Measurements from ENCODE around the gene PPP1R9B. TPM values are rescaled to one million over a fixed set of nuclear protein-coding genes. Genes with fewer than 3 reads are reported as not detected.

PPP1R9B gene, protein sequence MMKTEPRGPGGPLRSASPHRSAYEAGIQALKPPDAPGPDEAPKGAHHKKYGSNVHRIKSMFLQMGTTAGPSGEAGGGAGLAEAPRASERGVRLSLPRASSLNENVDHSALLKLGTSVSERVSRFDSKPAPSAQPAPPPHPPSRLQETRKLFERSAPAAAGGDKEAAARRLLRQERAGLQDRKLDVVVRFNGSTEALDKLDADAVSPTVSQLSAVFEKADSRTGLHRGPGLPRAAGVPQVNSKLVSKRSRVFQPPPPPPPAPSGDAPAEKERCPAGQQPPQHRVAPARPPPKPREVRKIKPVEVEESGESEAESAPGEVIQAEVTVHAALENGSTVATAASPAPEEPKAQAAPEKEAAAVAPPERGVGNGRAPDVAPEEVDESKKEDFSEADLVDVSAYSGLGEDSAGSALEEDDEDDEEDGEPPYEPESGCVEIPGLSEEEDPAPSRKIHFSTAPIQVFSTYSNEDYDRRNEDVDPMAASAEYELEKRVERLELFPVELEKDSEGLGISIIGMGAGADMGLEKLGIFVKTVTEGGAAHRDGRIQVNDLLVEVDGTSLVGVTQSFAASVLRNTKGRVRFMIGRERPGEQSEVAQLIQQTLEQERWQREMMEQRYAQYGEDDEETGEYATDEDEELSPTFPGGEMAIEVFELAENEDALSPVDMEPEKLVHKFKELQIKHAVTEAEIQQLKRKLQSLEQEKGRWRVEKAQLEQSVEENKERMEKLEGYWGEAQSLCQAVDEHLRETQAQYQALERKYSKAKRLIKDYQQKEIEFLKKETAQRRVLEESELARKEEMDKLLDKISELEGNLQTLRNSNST
- total RNA-seq, result 10 to 100 TPM in 3 of 4 donors, 1 to 10 TPM in 1; 9.2 to 65.3 (median 20.6) TPM

DNA sequence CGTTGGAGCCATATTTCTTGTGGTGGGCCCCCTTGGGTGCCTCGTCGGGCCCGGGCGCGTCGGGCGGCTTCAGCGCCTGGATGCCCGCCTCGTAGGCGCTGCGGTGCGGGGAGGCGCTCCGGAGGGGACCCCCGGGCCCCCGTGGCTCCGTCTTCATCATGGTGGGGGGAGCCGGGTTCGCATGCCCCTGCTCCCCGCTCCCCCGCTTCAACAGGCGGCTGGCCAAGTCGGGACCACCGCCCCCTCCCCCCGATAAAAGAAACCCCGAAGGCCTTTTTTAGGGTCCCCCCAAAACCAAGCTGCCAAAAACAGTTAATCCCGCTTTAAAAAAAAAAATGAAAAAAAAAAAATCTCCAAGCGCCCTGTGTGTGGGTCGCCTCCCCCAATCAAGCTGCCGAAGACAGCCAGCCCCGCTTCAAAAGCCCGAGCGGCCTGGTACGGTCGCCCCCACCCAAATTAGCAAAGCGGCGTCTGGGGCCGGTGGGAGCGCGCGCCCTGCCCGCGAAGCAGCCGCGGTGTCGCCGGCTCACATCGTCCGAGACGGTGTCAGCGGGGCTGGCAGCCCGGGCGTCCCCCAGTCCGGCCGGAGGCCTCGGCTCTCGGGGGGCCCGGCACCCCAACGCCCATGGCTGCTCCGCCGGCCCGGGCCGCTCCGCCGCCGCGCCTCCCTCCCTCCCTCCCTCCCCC is at the start of gene PPP1R9B:
PPP1R9B (minus strand) TSS at position 324 of the 687 bp plus-strand sequence; CDS start at position 160, 164 bp downstream.
- DNase-seq, result peak in 1 of 2 donors; percentile 48
- Histone ChIP-seq H3K4me3 (peak within 1 kb of the TSS; percentile 48 to 91), H3K27ac (peak within 1 kb of the TSS; percentile 93 to 94), H3K4me1 (peaks cover 3 to 23% of the 10 kb centered on the region in 2 donors), H3K36me3 (no peaks in the 10 kb centered on the region), H3K27me3 (no peaks in the 10 kb centered on the region), H3K9me3 (no peaks in the 10 kb centered on the region)
- intact Hi-C loops (cut with DNase I; ENCODE audit: low total_unique reads), result no loop called here
- no peak for TF ChIP-seq POLR2A (IDR thresholded peaks at IDR 0.05)
- no peak for TF ChIP-seq CTCF (IDR thresholded peaks at IDR 0.05)

GRCh38 chr17:50199803-50200456 is 49.5 kb upstream of the PPP1R9B start:
- Histone ChIP-seq H3K4me1 (peaks cover 22 to 46% of the 10 kb centered on the region in 2 donors), H3K4me3 (peak overlapping the region; percentile 75 to 96), H3K9me3 (no peaks in the 10 kb centered on the region), H3K36me3 (no peaks in the 10 kb centered on the region), H3K27ac (peak overlapping the region; percentile 96 to 98), H3K27me3 (no peaks in the 10 kb centered on the region)
- TF ChIP-seq CTCF (IDR thresholded peaks at IDR 0.05) (peak in 1 of 4 experiments; percentile 19), POLR2A (IDR thresholded peaks at IDR 0.05) (peak in 1 of 2 donors; percentile 21)
- DNase-seq, result peak; percentile 98 to 99
- intact Hi-C loops (cut with DNase I; ENCODE audit: low total_unique reads), result loop anchor here (2.0 kb wide), 1 partner anchor 73 kb away; no protein-coding TSS in a partner anchor

- H3K27ac ChIP-seq, result peak overlapping the region; percentile 83 to 96
- DNase-seq, result no peak
- H3K4me3 ChIP-seq, result peak overlapping the region; percentile 75 to 96
- intact Hi-C loops (cut with DNase I; ENCODE audit: low total_unique reads), result no loop called here
- H3K27me3 ChIP-seq, result no peaks in the 10 kb centered on the region
- H3K36me3 ChIP-seq, result no peaks in the 10 kb centered on the region
- H3K9me3 ChIP-seq, result no peaks in the 10 kb centered on the region
- TF ChIP-seq CTCF (IDR thresholded peaks at IDR 0.05) (no peak), POLR2A (IDR thresholded peaks at IDR 0.05) (no peak)
- peaks cover 16 to 41% of the 10 kb centered on the region in 2 donors for H3K4me1 ChIP-seq
Observed at GRCh38 chr17:50199211-50199802, 48.8 kb upstream of the PPP1R9B start.

- H3K9me3 ChIP-seq, result no peaks in the 10 kb centered on the region
- peak overlapping the region; percentile 83 to 96 for H3K27ac ChIP-seq
- intact Hi-C loops (cut with DNase I; ENCODE audit: low total_unique reads), result no loop called here
- peak overlapping the region in 1 of 2 donors; percentile 96 for H3K4me3 ChIP-seq
- DNase-seq, result peak in 1 of 2 donors; percentile 57
- TF ChIP-seq POLR2A (IDR thresholded peaks at IDR 0.05) (no peak), CTCF (IDR thresholded peaks at IDR 0.05) (peak; percentile 35 to 50 (median 42))
- H3K27me3 ChIP-seq, result no peaks in the 10 kb centered on the region
- peaks cover 8 to 35% of the 10 kb centered on the region in 2 donors for H3K4me1 ChIP-seq
- H3K36me3 ChIP-seq, result no peaks in the 10 kb centered on the region
Observed at GRCh38 chr17:50198026-50198669, 47.7 kb upstream of the PPP1R9B start.

All from uterus (tissue), 4 donors.